Measurements from ENCODE around the gene CENPO. TPM values are rescaled to one million over a fixed set of nuclear protein-coding genes. Genes with fewer than 3 reads are reported as not detected.

CENPO gene
- total and polyA plus RNA-seq, 2 of the 4 experiments (the other 2 are of a cell fraction) = 20.1 to 27.2 TPM

DNA sequence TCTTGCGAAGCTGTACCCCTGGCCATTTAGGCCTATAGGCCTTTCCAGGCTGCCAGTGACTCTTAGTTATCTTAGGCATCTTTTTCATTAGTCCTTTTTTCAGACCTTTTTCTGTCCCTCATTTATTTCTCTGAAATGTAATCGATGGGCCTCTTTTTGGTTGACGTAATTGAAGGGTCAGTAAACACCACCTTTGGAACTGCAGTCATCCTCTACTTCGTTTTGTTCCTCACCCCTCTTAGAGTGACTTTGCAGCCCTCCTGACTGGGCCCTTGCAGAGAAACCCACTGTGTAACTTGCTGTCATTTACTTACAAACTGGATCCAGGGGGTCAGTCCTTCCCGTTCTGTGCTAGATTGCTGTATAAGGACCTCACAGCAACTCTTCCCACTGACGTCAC, 23.2 kb downstream of the CENPO start:
- no peak overlapping the region for H3K4me3 ChIP-seq (ENCODE audit: insufficient read depth, low read depth, low read length)
- H3K9me1 ChIP-seq (ENCODE audit: insufficient read depth, low read length) = peaks cover 14% of the 10 kb centered on the region
- peak overlapping the region; percentile 70 for H4K5ac ChIP-seq (ENCODE audit: low read depth, low read length)
- ChIA-PET CTCF (no interaction called here), POLR2A (ENCODE audit: unreplicated experiment) (no interaction called here)
- peak overlapping the region; percentile 70 for H2BK20ac ChIP-seq (ENCODE audit: low read depth, low read length)
- H2AFZ ChIP-seq (replicated peaks; ENCODE audit: low read length, poor library complexity) = no peak overlapping the region
- dilution Hi-C loops (cut with HindIII; ENCODE audit: low sequenced_read_pairs, unreplicated experiment) = no loop called here
- no peak for DNase-seq
- H2AK9ac ChIP-seq (replicated peaks; ENCODE audit: low read depth, low read length, poor library complexity) = peak overlapping the region; percentile 58
- H4K8ac ChIP-seq (ENCODE audit: low read depth in 2 of 2, low read length in 2 of 2) = peak overlapping the region; percentile 10 to 85; a peak in 3 of 4 replicates
- H3K4ac ChIP-seq (ENCODE audit: low read depth, low read length) = peak overlapping the region; percentile 87
- no peaks in the 10 kb centered on the region for H3K27me3 ChIP-seq (ENCODE audit: control insufficient read depth, insufficient read depth, low read length)
- TF ChIP-seq BHLHE40 (IDR thresholded peaks at IDR 0.05; ENCODE audit: low read depth, low read length) = no peak
- TF ChIP-seq NFE2L2 (IDR thresholded peaks at IDR 0.05; ENCODE audit: low read depth, low read length) = no peak
- no peak for TF ChIP-seq FOS (IDR thresholded peaks at IDR 0.05; ENCODE audit: low read depth, low read length)
- TF ChIP-seq CHD1 (IDR thresholded peaks at IDR 0.05; ENCODE audit: low read depth, low read length) = no peak
- peak overlapping the region; percentile 31; the same call in 1 of the 2 replicates for H3K4me2 ChIP-seq (ENCODE audit: low read depth, low read length)
- H3K27ac ChIP-seq (ENCODE audit: insufficient read depth, low read length) = peak overlapping the region; percentile 75
- peak overlapping the region; percentile 83 for H2BK5ac ChIP-seq (ENCODE audit: low read depth, low read length, poor library complexity, severe bottlenecking)
- peaks cover 30% of the 10 kb centered on the region for H3K36me3 ChIP-seq (ENCODE audit: control insufficient read depth, insufficient read depth, low read length)
- ATAC-seq (ENCODE audit: low read depth) = no peak
- H2BK15ac ChIP-seq (ENCODE audit: low read depth, low read length) = peak overlapping the region; percentile 87; the same call in 2 of the 3 replicates
- H3K9ac ChIP-seq (ENCODE audit: low read depth, low read length) = no peak overlapping the region
- H3K4me1 ChIP-seq (ENCODE audit: control insufficient read depth, insufficient read depth, low read length) = peaks cover 17% of the 10 kb centered on the region
- peak overlapping the region; percentile 78 for H3K23ac ChIP-seq (ENCODE audit: low read depth, low read length)
- H3K18ac ChIP-seq (ENCODE audit: low read depth, low read length) = peak overlapping the region; percentile 81; the same call in 1 of the 2 replicates
- WGBS, 2 experiments (ENCODE audit: extremely low coverage in 2 of 2, insufficient read length in 1 of 2) = 90% methylated on average over 2 of the region's 6 CpGs; no CpG with 5 or more reads in 1 of the 2 experiments
- peak overlapping the region; percentile 86 for H4K91ac ChIP-seq (ENCODE audit: insufficient read depth, low read depth, low read length)
- H3K79me1 ChIP-seq (ENCODE audit: low read depth in 1 of 2, low read length in 2 of 2) = peaks cover 40 to 59% of the 10 kb centered on the region in 2 experiments
- intact Hi-C loops (cut with micrococcal nuclease) = no loop called here
- in situ Hi-C loops (cut with MboI; ENCODE audit: low sequenced_read_pairs) = no loop called here
- H2AK5ac ChIP-seq (ENCODE audit: low read depth, low read length) = peak overlapping the region; percentile 94; the same call in 1 of the 2 replicates
- H3K9me3 ChIP-seq (ENCODE audit: control insufficient read depth, insufficient read depth, low read length) = no peaks in the 10 kb centered on the region
- H2BK120ac ChIP-seq (ENCODE audit: low read depth, low read length) = peak overlapping the region; percentile 78
- peak overlapping the region; percentile 55; the same call in 1 of the 2 replicates for H3K14ac ChIP-seq (replicated peaks; ENCODE audit: low read depth, low read length)
- no TSS peak for BruUV-seq (replicated peaks)
- H4K20me1 ChIP-seq (ENCODE audit: insufficient read depth, low read length) = peaks cover 10% of the 10 kb centered on the region; the same call in 1 of the 2 replicates
- H3K56ac ChIP-seq (ENCODE audit: extremely low read depth, insufficient read depth, low read length) = peak overlapping the region; percentile 51; the same call in 1 of the 2 replicates
